GM18909 (cell line): ENCODE measurements around the gene GCNT2.
"Not testable (repeated sequence)": the region's sequence is repeated elsewhere in the genome, so short reads cannot be mapped to it uniquely, and the experiment has no call there.

Experiments used
- ATAC-seq: cut with Tn5 transposase; IDR thresholded peaks from one replicate; pipeline ENCODE4 v1.9.1; 2021; ENCODE audit warnings: mild to moderate bottlenecking; ENCODE audit not compliant: unreplicated experiment, poor library complexity

The GCNT2 gene

DNA sequence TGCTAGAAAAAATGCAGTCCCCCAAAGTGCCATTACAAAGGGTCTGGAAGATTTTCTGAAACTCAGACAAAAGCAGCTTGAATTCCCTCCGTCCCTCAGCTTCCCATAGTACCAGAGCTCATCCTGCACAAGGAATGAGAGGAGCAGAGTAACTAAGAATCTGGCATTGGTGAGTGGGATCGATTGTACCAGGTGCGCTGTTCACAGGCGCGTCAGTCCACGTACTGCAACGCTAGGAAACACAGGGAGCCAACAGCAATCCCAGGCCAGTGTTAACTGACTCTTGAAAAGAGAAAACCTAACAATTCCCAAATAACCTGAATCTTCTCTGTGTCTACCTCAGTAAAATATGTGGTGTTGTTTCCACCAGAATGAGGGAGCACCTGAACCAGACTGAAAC is 77.9 kb downstream of the GCNT2 start:
- ATAC-seq = no peak

DNA sequence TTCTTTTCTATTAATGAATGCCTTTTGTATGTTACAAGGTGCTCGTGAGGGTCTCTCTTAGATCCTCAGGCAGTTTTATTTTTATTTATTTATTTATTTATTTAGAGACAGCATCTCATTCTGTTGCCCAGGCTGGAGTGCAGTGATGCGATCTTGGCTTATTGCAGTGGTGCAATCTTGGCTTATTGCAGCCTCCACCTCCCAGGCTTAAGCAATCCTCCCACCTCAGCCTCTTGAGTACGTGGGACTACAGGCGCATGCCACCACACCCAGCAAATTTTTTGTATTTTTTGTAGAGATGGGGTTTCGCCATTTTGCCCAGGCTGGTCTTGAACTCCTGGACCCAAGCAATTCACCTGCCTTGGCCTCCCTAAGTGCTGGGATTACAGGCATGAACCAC is 79.5 kb downstream of the GCNT2 start:
- not testable (repeated sequence) for ATAC-seq

DNA sequence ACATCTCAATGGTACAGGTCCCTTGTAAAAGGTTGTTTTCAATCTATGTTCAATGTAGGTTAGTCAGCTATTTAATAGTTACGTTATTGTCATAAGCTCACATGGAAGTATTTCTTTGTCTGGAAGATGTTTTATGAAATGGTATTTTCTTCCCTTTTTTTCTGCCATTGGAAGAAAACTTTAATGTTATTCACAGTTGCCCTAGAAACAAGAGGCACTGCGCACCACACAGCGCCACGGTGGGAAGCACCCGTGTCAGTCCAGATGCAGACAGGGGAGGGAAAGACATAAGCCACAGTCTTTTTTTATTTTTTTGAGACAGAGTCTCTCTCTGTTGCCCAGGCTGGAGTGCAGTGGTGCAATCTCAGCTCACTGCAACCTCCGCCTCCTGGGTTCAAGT is 82.1 kb downstream of the GCNT2 start:
- no peak for ATAC-seq

DNA sequence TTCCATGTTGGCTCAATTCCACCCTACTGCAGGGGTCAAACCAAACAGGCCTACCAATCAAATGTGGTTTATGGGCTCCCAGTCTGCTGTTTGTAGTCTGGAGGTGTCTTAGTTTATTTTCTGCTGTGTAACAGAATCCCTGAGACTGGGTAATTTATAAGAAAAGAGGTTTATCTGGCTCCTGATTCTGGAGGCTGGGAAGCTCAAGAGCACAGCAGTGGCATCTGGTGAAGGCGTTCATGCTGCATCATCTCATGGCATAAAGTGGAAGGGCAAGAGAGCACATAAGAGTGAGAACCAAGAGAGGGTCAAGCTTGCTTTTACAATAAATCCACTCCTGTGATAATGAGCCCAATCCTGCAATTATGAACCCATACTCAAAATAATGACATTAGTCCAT is 87.9 kb downstream of the GCNT2 start:
- ATAC-seq = no peak

DNA sequence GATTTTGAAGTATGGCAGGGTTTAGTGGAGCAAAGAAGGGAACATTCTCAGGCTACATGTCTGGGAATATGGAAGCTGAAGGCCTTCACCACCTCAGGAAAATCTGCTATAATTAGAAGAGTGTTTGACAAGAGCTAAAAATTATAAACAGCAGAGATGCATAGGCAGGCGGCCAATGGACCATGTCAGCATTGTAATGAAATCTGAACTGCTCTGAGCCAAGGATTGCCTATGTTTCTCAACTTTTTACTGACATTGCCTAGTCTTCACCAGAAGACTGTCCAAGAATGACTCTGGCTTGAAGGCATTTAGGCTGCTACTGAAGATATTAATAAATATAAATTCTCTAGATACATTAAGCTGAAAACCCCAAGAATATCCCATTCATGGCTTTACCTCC is 89.1 kb downstream of the GCNT2 start:
- no peak for ATAC-seq

DNA sequence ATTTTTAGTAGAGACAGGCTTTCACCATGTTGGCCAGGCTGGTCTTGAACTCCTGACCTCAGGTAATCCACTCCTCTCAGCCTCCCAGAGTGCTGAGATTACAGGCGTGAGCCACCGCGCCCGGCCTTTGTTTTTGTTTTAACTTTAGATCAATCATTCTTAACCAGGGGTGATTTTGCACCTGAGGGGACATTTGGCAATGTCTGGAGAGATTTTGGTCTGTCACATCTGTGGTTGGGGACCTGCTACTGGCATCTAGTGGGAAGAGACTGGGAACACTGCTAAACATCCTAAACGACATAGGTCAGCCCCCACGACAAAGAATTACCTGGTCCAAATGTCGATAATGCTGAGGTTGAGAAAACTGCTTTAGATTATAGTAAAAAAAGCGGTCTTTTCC is 91.0 kb downstream of the GCNT2 start:
- no peak for ATAC-seq

DNA sequence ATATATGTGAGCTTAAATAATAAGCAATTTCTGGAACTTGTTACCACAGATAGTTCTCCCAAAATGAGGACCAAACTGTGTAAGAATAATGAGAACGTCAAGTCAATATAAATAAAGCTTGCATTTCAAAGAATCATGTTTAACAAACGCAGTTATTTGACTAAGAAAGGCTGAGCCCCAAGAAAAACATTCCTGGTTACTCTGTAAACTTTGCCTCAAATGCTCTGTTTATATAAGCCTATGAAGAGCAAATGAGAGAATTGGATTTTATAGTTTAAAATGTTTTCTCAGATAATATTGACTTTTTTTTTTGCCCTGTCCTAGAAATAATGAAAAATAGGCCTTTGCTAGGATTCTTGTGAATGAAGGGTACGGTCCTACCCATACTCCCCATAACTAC is 91.9 kb downstream of the GCNT2 start:
- no peak for ATAC-seq

DNA sequence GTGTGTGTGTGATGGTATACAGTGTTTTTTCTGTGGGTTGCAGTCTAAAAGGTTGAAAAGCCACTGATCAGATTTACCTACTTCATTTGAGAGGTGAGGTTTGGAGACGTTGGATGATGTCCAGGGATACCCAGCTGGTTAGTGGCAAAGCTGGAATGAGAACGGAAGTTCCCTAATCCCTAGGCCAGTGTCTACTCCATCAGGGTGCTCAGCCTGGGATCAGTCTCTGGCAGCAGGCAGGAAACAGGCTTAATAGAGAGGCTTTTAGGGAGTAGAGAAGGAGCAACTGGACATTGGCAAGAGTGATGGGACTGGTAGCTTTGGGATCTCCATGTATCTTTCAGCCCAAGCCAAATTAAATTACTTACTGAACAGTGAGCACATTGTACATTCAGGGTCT is 92.6 kb downstream of the GCNT2 start:
- no peak for ATAC-seq

DNA sequence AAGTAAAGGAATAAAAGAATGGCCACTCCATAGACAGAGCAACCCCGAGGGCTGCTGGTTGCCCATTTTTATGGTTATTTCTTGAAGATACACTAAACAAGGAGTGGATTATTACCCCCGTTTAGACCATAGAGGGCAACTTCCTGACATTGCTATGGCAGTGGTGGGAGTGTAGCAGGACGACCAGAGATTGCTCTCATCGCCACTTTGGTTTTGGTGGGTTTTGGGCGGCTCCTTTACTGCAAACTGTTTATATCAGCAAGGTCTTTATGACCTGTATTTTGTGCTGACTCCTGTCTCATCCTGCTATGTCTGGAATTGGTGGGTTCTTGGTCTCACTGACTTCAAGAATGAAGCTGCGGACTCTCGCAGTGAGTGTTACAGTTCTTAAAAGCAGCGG is 94.5 kb downstream of the GCNT2 start:
- ATAC-seq = no peak

DNA sequence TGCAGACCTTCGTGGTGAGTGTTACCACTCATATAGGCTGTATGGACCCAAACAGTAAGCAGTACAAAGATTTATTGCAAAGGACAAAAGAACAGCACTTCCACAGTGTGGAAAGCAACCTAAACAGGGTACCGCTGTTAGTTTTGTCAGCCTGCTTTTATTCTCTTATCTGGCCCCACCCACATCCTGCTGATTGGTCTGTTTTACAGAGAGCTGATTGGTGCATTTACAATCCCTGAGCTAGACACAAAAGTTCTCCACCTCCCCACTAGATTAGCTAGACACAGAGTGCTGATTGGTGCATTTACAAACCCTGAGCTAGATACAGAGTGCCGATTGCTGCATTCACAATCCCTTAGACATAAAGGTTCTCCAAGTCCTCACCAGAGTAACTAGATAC is 95.1 kb downstream of the GCNT2 start:
- ATAC-seq = not testable (repeated sequence)

DNA sequence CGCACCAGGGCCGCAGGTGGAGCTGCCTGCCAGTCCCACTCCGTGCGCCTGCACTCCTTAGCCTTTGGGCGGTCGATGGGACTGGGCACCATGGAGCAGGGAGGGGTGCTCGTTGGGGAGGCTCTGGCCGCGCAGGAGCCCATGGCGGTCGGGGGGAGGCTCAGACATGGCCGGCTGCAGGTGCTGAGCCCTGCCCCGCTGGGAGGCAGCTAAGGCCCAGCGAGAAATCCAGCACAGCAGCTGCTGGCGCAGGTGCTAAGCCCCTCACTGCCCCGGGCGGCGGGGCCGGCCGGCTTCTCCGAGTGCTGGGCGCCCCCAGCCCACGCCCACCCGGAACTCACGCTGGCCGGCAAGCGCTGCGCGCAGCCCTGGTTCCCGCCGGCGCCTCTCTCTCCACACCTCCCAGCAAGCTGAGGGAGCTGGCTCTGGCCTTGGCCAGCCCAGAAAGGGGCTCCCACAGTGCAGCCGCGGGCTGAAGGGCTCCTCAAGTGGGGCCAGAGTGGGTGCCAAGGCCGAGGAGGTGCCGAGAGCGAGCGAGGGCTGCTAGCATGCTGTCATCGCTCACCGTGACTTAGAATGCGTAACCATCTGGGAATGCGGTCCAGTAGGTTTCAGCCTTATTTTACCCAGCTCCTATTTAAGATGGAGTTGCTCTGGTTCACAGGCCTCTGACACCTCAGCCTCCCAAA is 96.0 kb downstream of the GCNT2 start:
- no peak for ATAC-seq

DNA sequence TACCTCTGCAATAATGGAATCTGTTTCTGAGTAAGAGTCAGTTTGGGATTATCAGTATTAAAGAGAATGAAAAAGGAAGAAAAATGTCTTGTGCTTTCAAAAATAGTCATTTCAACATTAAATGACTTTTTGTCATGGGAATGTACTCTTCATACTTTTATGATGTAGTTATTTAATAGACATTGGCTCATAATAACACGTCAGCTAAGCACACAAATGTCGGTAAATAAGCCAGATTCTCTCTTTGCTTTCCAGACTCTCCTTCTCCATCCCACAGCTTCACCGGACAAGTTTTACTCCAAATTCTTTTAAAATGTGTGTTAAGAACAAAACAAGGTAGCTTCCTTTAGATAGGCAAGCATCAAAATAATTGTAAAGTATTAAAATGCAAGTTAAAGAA is 97.3 kb downstream of the GCNT2 start:
- ATAC-seq = no peak

DNA sequence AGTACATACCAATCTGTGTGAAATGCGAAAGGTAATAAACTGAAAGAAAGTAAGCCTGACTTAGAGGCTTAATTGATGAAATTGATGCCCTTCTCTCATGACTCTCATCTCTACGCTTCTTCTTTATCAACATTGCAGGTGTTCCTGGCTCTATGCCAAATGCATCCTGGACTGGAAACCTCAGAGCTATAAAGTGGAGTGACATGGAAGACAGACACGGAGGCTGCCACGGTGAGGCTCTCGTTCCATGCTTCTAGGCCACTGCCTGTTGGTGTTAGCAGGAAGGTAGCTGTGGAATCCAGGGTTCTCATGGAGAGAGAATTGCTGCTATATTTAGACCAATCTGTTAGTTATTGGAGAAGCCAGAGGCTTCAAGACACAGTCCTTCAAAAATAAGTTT is 100.1 kb downstream of the GCNT2 start:
- no peak for ATAC-seq

DNA sequence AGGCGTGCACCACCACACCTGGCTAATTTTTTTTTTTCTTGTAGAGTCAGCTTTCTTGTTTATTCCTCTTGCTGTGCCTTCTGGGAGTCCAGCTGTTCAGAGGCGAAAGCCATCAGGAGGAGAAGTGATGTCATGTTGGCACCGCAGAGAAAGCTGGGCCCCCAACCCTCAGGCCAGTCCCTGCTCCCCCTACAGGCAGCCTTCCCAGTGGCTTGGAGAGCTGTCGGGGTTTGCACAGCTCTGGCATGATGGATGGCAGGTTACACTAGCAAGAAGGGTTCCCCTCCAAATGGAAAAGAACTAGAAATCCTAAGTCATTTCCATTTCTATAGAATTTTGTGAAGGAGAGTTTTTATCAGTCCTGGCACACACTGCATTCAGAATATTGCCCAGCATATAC is 100.7 kb downstream of the GCNT2 start:
- ATAC-seq = no peak

DNA sequence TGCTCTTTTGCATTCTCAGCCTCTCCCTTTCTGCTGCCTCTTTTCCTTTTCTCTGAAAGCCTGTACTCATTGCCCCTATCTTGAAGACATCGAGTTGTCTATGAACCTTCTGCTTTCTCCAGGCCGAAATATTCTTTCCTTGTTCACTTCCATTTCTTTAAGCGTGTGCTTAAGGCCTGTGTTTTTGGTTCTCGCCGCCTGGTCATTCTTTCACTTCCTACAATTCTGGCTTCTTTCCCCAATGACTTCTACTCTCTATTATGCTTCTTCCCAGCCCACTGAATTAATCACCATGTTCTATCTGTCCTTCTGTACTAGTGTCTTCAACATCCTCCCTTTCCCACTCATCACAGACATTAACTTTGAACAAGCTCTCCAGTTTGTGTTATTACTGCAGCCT is 103.7 kb downstream of the GCNT2 start:
- no peak for ATAC-seq

DNA sequence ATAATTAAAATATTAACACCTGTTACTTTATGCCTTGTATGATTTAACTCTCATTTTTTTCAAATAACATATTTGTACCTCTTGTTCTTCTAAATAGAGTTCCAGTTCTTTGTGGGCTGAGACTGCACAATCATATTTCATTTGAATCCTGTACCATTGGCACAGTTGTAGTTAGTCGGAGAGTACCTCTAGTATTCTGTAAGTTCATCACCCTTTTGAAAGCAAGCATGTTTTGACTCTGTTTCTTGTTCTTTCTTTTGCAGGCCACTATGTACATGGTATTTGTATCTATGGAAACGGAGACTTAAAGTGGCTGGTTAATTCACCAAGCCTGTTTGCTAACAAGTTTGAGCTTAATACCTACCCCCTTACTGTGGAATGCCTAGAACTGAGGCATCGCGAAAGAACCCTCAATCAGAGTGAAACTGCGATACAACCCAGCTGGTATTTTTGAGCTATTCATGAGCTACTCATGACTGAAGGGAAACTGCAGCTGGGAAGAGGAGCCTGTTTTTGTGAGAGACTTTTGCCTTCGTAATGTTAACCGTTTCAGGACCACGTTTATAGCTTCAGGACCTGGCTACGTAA is 105.1 kb downstream of the GCNT2 start:
- no peak for ATAC-seq

DNA sequence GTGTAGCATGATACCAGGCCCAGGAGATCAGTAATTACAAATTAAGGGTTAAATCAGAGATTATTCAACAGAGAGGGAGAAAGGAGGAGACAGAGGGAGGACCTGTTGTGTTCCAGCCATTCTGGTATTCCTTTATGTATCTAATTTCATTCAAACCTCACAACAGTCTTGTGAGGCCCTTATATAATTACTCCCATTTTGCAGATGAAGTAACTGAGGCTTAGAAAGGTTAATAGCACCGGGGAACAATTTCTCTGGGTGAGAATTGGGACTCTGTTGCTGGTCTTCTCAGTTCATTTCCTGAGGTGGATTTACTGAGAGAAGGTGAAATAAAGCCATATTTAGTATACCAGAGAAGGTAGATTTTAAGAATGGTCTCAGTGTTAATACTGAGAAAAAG is 106.6 kb downstream of the GCNT2 start:
- ATAC-seq = no peak

DNA sequence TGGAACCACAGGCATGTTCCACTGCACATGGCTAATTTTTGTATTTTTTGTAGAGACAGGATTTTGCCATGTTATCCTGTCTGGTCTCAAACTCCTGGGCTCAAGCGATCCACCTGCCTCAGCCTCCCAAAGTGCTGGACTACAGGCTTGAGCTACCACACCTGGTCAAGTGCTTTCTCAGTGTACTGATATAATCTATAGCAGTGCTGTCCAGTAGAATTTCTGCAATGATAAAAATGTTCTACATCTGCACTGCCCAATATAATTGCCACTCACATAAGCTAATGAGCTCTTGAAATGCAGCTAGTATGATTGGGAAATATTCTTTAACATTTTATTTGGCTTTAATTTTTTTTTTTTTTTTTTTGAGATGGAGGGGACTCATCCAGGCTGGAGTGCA is 109.0 kb downstream of the GCNT2 start:
- ATAC-seq = no peak

DNA sequence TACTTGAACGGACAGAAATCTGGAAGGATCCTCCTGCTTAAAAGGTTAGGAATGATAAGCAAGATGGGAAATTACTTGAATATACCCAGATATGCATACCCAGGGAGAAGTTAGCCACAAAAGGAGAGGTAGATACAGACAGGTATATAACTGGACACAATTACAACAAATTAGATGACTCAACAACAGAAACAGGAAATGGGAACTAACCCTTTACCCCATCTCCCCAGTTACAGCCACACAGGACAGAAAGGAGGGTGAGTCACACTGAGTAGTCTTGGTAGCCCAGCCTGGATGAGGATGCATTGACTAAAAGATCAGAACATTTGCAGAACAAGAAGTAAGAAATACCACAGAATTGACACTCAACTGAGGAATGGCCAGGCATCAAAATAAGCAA is 112.1 kb downstream of the GCNT2 start:
- ATAC-seq = peak; percentile 95

DNA sequence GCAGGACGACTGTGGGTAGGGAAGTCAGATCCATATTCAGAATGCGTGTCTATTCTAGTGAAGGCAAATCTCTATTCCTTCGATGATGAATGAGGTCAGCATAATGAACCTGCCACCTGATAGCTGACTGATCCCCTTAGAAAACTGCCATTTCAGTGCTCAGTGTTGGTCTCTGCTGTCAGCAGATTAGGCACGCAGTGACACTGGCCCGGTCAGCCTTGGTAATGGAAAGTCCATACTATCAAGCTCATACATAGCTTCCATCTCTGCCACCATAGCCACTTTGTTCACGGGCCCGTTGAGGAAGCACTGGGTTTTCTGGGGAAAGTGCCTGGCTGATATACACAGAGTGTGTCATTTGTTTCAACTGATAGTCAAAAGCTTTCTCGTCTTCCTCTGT is 119.3 kb downstream of the GCNT2 start:
- ATAC-seq = no peak

DNA sequence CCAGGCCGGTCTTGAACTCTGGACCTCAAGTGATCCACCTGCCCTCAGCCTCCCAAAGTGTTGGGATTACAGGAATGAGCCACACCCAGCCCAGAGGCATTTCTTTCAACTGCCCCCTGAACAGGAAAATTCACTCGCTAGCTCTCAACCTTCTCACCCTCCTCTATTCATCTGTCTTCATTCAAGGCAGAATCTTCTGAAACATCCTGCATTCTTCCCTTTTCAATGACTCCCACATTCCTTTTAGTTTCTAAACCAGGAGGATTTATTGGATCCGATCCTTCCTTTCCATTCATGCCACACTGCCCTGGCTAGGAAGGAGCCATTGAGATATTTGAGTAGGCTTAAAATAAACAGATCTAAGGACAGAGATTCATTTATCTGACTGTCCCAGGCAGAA is 120.4 kb downstream of the GCNT2 start:
- ATAC-seq = no peak

DNA sequence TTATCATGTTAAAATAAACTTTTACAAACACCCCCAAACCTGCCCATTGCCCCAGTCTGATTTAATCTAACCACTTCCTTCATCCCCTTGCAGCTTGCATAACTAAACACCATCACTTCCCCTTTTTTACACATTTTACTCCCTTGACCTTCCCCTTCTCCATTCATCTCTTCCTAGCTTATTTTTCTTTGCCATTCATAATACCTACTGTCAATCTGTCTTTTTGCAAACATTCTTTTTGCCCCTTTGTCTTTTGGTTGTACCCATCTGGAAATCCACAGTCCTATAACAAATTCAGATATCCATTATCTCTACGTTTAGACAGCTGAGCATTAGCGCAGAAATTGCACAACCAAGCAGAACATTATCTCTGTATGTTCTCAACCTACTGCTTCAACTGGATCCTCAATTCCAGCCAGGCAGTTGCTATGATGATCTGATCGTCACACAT is 122.1 kb downstream of the GCNT2 start:
- ATAC-seq = peak; percentile 81
